Natural killer cell (primary cell): ENCODE results near the gene ALOXE3. TPM values are rescaled to one million over a fixed set of nuclear protein-coding genes. Genes with fewer than 3 reads are reported as not detected.

Source experiments
- ATAC-seq, 3 donors: fragments of 150-1000 bp in 2 of 3; fragments of 200-7000 bp in 1 of 3; cut with Tn5 transposase; 1 replicate in 1 of 3; 2 replicates in 2 of 3; pipeline ENCODE4 v1.10.0; 2021; ENCODE audit warnings: mild to moderate bottlenecking in 2 of 3, moderate library complexity in 2 of 3
- DNase-seq, 2 donors: peaks; one replicate each; pipeline versions ENCODE4 v3.0.0 to v3.0.0-alpha.2; 2013 to 2021; ENCODE audit warnings: mixed read lengths in 1 of 2
- H3K27ac ChIP-seq: one replicate; pipeline ENCODE4 v1.5.1; 2013; ENCODE audit warnings: mild to moderate bottlenecking, low read length
- H3K27me3 ChIP-seq: one replicate; pipeline ENCODE4 v1.6.1; 2013; ENCODE audit warnings: low read length; ENCODE audit not compliant: control insufficient read depth, insufficient read depth
- H3K36me3 ChIP-seq: one replicate; pipeline ENCODE4 v1.6.1; 2013; ENCODE audit warnings: low read length; ENCODE audit not compliant: control insufficient read depth, insufficient read depth
- H3K4me1 ChIP-seq: one replicate; pipeline ENCODE4 v1.6.1; 2013; ENCODE audit warnings: low read length; ENCODE audit not compliant: control insufficient read depth, insufficient read depth
- H3K4me3 ChIP-seq: one replicate; pipeline ENCODE4 v1.5.1; 2013; ENCODE audit warnings: low read length
- H3K9me3 ChIP-seq: one replicate; pipeline ENCODE4 v1.6.1; 2013; ENCODE audit warnings: low read length; ENCODE audit not compliant: control insufficient read depth, insufficient read depth
- H3K27ac Mint-ChIP-seq, 2 donors: one replicate each; pipeline ENCODE4 v1.8.0; 2022; ENCODE audit warnings: mild to moderate bottlenecking in 2 of 2, mixed read lengths in 2 of 2, moderate library complexity in 1 of 2
- H3K27me3 Mint-ChIP-seq, 2 donors: one replicate each; pipeline ENCODE4 v1.8.0; 2022; ENCODE audit warnings: low read depth in 2 of 2, mixed read lengths in 2 of 2
- H3K36me3 Mint-ChIP-seq: one replicate; pipeline ENCODE4 v1.8.0; 2022; ENCODE audit warnings: mixed read lengths
- H3K4me1 Mint-ChIP-seq, 2 donors: one replicate each; pipeline ENCODE4 v1.8.0; 2022; ENCODE audit warnings: mixed read lengths in 2 of 2
- H3K4me3 Mint-ChIP-seq: one replicate; pipeline ENCODE4 v1.8.0; 2022; ENCODE audit warnings: mild to moderate bottlenecking, moderate library complexity, mixed read lengths
- H3K9me3 Mint-ChIP-seq, 2 donors: one replicate each; pipeline ENCODE4 v1.8.0; 2022; ENCODE audit warnings: mixed read lengths in 2 of 2
- WGBS: methylation state at CpG from one replicate; pipeline ENCODE4 v1.1.7; 2013; ENCODE audit warnings: missing lambda C conversion rate; ENCODE audit not compliant: insufficient coverage; 5-methylcytosine and 5-hydroxymethylcytosine counted together
- intact Hi-C: fragments of 100-400 bp; cut with micrococcal nuclease; formaldehyde crosslinking; loops from one replicate; pipeline ENCODE4 v1.14.2; 2022
- total RNA-seq, 4 donors: library from RNA; stranded (reverse); fragments of 120-200 nt in 1 of 4; gene quantifications; one replicate each; pipeline versions ENCODE4 v1.2.3 to v1.2.4, GENCODE V29; 2013 to 2022
- TF ChIP-seq, protein P1 (sequence below): fragments of 200-600 bp; IDR thresholded peaks from one replicate; pipeline ENCODE4 v1.8.0; 2022; ENCODE audit warnings: antibody characterized with exemption

The ALOXE3 gene
- total RNA-seq, 3 donors from 2014 or later (not counting 1 experiment from before 2014, with no cell fraction given) = not detected

DNA sequence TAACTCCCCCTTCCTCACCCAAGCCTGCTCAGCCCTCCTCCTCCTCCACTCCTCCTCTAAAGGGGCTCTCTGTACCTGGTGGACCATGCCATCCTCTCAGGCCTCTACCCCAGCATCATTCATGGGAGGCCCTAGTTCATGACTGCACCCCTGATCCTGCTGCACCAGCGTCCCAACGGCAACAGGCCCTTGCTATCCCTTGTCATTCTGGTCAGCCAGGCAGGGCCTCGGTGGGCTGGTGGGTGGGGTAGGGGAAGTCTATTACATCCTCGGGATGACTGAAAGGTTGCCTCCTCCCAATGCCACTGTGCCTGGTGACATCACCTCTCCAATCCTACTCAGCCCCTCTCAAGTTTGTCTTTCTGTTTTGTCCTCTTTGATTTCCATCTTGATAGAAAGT lies 50.5 kb downstream of the ALOXE3 start:
- no peak overlapping the region for H3K4me3 Mint-ChIP-seq
- no peaks in the 10 kb centered on the region for H3K9me3 ChIP-seq
- no peaks in the 10 kb centered on the region for H3K9me3 Mint-ChIP-seq
- no peak for ATAC-seq
- no peak overlapping the region for H3K4me3 ChIP-seq
- intact Hi-C loops = no loop called here
- H3K4me1 ChIP-seq = peaks cover 26% of the 10 kb centered on the region
- H3K27me3 ChIP-seq = peaks cover 27% of the 10 kb centered on the region
- H3K36me3 Mint-ChIP-seq = no peaks in the 10 kb centered on the region
- DNase-seq = no peak
- WGBS = no CpG with 5 or more reads among the region's 4 CpGs
- TF ChIP-seq, protein P1, sequence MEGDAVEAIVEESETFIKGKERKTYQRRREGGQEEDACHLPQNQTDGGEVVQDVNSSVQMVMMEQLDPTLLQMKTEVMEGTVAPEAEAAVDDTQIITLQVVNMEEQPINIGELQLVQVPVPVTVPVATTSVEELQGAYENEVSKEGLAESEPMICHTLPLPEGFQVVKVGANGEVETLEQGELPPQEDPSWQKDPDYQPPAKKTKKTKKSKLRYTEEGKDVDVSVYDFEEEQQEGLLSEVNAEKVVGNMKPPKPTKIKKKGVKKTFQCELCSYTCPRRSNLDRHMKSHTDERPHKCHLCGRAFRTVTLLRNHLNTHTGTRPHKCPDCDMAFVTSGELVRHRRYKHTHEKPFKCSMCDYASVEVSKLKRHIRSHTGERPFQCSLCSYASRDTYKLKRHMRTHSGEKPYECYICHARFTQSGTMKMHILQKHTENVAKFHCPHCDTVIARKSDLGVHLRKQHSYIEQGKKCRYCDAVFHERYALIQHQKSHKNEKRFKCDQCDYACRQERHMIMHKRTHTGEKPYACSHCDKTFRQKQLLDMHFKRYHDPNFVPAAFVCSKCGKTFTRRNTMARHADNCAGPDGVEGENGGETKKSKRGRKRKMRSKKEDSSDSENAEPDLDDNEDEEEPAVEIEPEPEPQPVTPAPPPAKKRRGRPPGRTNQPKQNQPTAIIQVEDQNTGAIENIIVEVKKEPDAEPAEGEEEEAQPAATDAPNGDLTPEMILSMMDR = no peak
- peaks cover 6 to 12% of the 10 kb centered on the region in 2 donors for H3K4me1 Mint-ChIP-seq
- no peak overlapping the region for H3K27ac Mint-ChIP-seq
- no peaks in the 10 kb centered on the region for H3K36me3 ChIP-seq
- peaks cover 30 to 36% of the 10 kb centered on the region in 2 donors for H3K27me3 Mint-ChIP-seq
- H3K27ac ChIP-seq = no peak overlapping the region

GRCh38 chr17:8066841-8067775 lies 51.2 kb downstream of the ALOXE3 start:
- Mint-ChIP-seq H3K4me3 (no peak overlapping the region), H3K4me1 (peaks cover 0 to 5% of the 10 kb centered on the region in 2 donors), H3K27me3 (peaks cover 30 to 35% of the 10 kb centered on the region in 2 donors), H3K36me3 (no peaks in the 10 kb centered on the region), H3K9me3 (no peaks in the 10 kb centered on the region), H3K27ac (no peak overlapping the region)
- Histone ChIP-seq H3K27ac (no peak overlapping the region), H3K4me1 (peaks cover 19% of the 10 kb centered on the region), H3K36me3 (no peaks in the 10 kb centered on the region), H3K9me3 (no peaks in the 10 kb centered on the region), H3K27me3 (peaks cover 27% of the 10 kb centered on the region), H3K4me3 (no peak overlapping the region)
- 80% methylated on average over 11 of the region's 15 CpGs for WGBS
- intact Hi-C loops = no loop called here
- TF ChIP-seq, protein P1 = no peak
- ATAC-seq = no peak
- no peak for DNase-seq

DNA sequence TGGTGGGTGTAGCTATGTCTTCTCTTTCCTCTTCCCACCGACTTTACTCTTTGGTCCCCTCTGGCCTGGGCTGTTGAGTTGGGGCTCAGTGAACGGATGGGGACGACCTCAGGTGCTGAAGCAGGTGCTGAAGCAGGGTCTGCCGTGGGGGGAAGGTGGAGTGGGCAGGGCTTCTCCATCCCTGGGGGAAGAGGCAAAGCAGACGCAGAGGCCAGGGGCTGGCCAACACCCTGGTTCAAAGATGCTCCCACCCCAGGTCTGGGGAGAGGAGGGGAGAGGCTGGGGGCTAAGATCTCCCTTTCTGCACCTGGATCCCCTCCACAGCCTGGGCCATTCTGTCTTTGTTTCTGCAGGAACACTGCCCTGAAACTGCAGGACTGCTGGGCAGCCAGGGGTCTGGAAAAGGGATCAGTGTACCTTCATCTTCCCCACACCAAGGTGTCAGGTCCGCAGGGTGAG lies 53.7 kb downstream of the ALOXE3 start:
- H3K27me3 Mint-ChIP-seq = peaks cover 28 to 40% of the 10 kb centered on the region in 2 donors
- ATAC-seq = no peak
- DNase-seq = no peak
- no peaks in the 10 kb centered on the region for H3K9me3 ChIP-seq
- H3K27ac ChIP-seq = no peak overlapping the region
- H3K4me3 Mint-ChIP-seq = no peak overlapping the region
- no peaks in the 10 kb centered on the region for H3K36me3 Mint-ChIP-seq
- intact Hi-C loops = loop anchor here (5.0 kb wide), 1 partner anchor 238 kb away; no protein-coding TSS in a partner anchor
- peaks cover 19% of the 10 kb centered on the region for H3K27me3 ChIP-seq
- H3K9me3 Mint-ChIP-seq = no peaks in the 10 kb centered on the region
- H3K4me3 ChIP-seq = no peak overlapping the region
- H3K4me1 Mint-ChIP-seq = no peaks in the 10 kb centered on the region
- H3K36me3 ChIP-seq = no peaks in the 10 kb centered on the region
- TF ChIP-seq, protein P1 = no peak
- peaks cover 13% of the 10 kb centered on the region for H3K4me1 ChIP-seq
- WGBS = 61% methylated on average over 5 of the region's 6 CpGs
- H3K27ac Mint-ChIP-seq = no peak overlapping the region
